GM12878 (cell line): ENCODE measurements around the gene LDLRAD4. TPM values are rescaled to one million over a fixed set of nuclear protein-coding genes. Genes with fewer than 3 reads are reported as not detected.

Experiments used
- ATAC-seq: fragments of 200-7000 bp; cut with Tn5 transposase; 3 replicates; pipeline ENCODE4 v1.9.1; 2020; ENCODE audit warnings: mild to moderate bottlenecking, moderate library complexity
- BruUV-seq: library from RNA; stranded (reverse); fragments of 400-500 nt; replicated peaks from 2 replicates; lab custom pipeline; 2021; lab: Mats Ljungman, UMichigan
- CTCF ChIA-PET: fragments of 300-600 bp; sonication (Branson Sonifier 250); formaldehyde crosslinking; extraction: SDS; loops from one replicate; lab custom pipeline; 2021; ENCODE audit warnings: inconsistent platforms; lab: Yijun Ruan, JAX
- POLR2A ChIA-PET: fragments of 350-600 bp; formaldehyde crosslinking; extraction: SDS; loops from one replicate; lab custom pipeline; 2021; ENCODE audit warnings: inconsistent platforms; lab: Charles Lee
- RAD21 ChIA-PET: fragments of 300-600 bp; sonication (Branson Sonifier 250); formaldehyde crosslinking; loops from one replicate; lab custom pipeline; 2023; ENCODE audit warnings: antibody characterized with exemption; ENCODE audit not compliant: unreplicated experiment; lab: Charles Lee
- SMC1A ChIA-PET: fragments of 300-600 bp; sonication (Branson Sonifier 250); formaldehyde crosslinking; loops from one replicate; lab custom pipeline; 2023; ENCODE audit not compliant: unreplicated experiment, uncharacterized antibody; lab: Charles Lee
- DNase-seq: peaks from one replicate; pipeline ENCODE4 v3.0.0-alpha.2; 2011; ENCODE audit warnings: low read depth, low spot score
- FAIRE-seq: peaks from 3 replicates; lab custom pipeline; 2011; peaks lifted over from hg19 to GRCh38; lab: Jason Lieb, UNC
- H2AFZ ChIP-seq: 2 replicates; pipeline ENCODE4 v1.6.0; 2011; ENCODE audit warnings: low read depth, low read length, control low read depth; ENCODE audit not compliant: control insufficient read depth
- H3K27ac ChIP-seq: 2 replicates; pipeline ENCODE4 v1.5.1; 2011; ENCODE audit warnings: control low read depth; ENCODE audit not compliant: control insufficient read depth, insufficient read depth
- H3K27me3 ChIP-seq, 2 experiments: replicated peaks in 1 of 2; 2 replicates each; pipeline versions ENCODE4 v1.6.0 to v1.6.1; 2011; ENCODE audit warnings: low read length in 1 of 2; ENCODE audit not compliant: control insufficient read depth in 2 of 2, insufficient read depth in 2 of 2
- H3K36me3 ChIP-seq, 2 experiments: 2 replicates each; pipeline ENCODE4 v1.5.1; 2011; ENCODE audit warnings: low read length in 1 of 2; ENCODE audit not compliant: control insufficient read depth in 2 of 2, insufficient read depth in 2 of 2
- H3K4me1 ChIP-seq: 2 replicates; pipeline ENCODE4 v1.6.1; 2011; ENCODE audit warnings: mild to moderate bottlenecking, low read length, moderate library complexity, mixed read lengths; ENCODE audit not compliant: control insufficient read depth, insufficient read depth
- H3K4me2 ChIP-seq: 2 replicates; pipeline ENCODE4 v1.6.0; 2011; ENCODE audit warnings: control low read depth; ENCODE audit not compliant: control insufficient read depth, insufficient read depth
- H3K4me3 ChIP-seq: fragments of 200-600 bp; sonication (generic); 2 replicates; pipeline ENCODE4 v1.5.1; 2016
- H3K79me2 ChIP-seq: 2 replicates; pipeline ENCODE4 v1.6.0; 2011; ENCODE audit warnings: low read length; ENCODE audit not compliant: control insufficient read depth, insufficient read depth
- H3K9ac ChIP-seq: 2 replicates; pipeline ENCODE4 v1.8.0; 2011; ENCODE audit warnings: low read length, control low read depth, mixed read lengths; ENCODE audit not compliant: control insufficient read depth, insufficient read depth
- H3K9me3 ChIP-seq: replicated peaks from 3 replicates; pipeline ENCODE4 v1.5.1; 2011; ENCODE audit warnings: mild to moderate bottlenecking, low read length; ENCODE audit not compliant: control insufficient read depth, insufficient read depth
- H4K20me1 ChIP-seq: 2 replicates; pipeline ENCODE4 v1.6.0; 2011; ENCODE audit not compliant: control insufficient read depth, insufficient read depth
- BCL11A ChIP-seq: IDR thresholded peaks from 2 replicates; pipeline ENCODE4 v1.6.1; 2011; ENCODE audit warnings: low read depth, low read length
- BHLHE40 ChIP-seq, 2 experiments: fragments of 450-650 bp in 1 of 2; IDR thresholded peaks; 2 replicates each; pipeline ENCODE4 v1.6.1; 2011 to 2017; ENCODE audit warnings: low read depth in 2 of 2, borderline replicate concordance in 1 of 2, improper control_type of control experiment in 1 of 2, low read length in 1 of 2, mild to moderate bottlenecking in 1 of 2
- BMI1 ChIP-seq: fragments of 450-650 bp; IDR thresholded peaks from 2 replicates; pipeline ENCODE4 v1.6.1; 2016; ENCODE audit warnings: mild to moderate bottlenecking, moderate library complexity, borderline replicate concordance
- CEBPZ ChIP-seq: fragments of 150-350 bp; IDR thresholded peaks from 2 replicates; pipeline ENCODE4 v1.6.1; 2016; ENCODE audit warnings: low read depth, low read length
- E2F8 ChIP-seq: fragments of 450-650 bp; IDR thresholded peaks from 2 replicates; pipeline ENCODE4 v1.6.1; 2018; ENCODE audit warnings: mild to moderate bottlenecking, low read depth, moderate library complexity; ENCODE audit not compliant: partially characterized antibody
- EGR1 ChIP-seq, 2 experiments: IDR thresholded peaks; 1 replicate in 1 of 2; 2 replicates in 1 of 2; pipeline ENCODE4 v1.6.1; 2011 to 2012; ENCODE audit warnings: low read depth in 2 of 2, low read length in 2 of 2, borderline replicate concordance in 1 of 2, mild to moderate bottlenecking in 1 of 2, moderate library complexity in 1 of 2
- IKZF1 ChIP-seq: fragments of 450-650 bp; conservative IDR thresholded peaks from 2 replicates; pipeline ENCODE4 v1.6.1; 2017; ENCODE audit warnings: antibody characterized with exemption, mild to moderate bottlenecking
- JUND ChIP-seq: IDR thresholded peaks from 2 replicates; pipeline ENCODE4 v1.6.1; 2012; ENCODE audit warnings: low read depth, mild to moderate bottlenecking, low read length, improper control_type of control experiment, moderate library complexity
- MTA2 ChIP-seq: fragments of 450-650 bp; IDR thresholded peaks from 2 replicates; pipeline ENCODE4 v1.6.1; 2016; ENCODE audit warnings: low read depth, mild to moderate bottlenecking, moderate library complexity
- NFYA ChIP-seq: IDR thresholded peaks from 2 replicates; pipeline ENCODE4 v1.6.1; 2011; ENCODE audit warnings: low read depth, mild to moderate bottlenecking, low read length, improper control_type of control experiment, borderline replicate concordance
- NR2C2 ChIP-seq: IDR thresholded peaks from 2 replicates; pipeline ENCODE4 v1.6.1; 2011; ENCODE audit warnings: borderline replicate concordance, low read depth; ENCODE audit not compliant: control insufficient read depth, insufficient read length
- POLR2AphosphoS2 ChIP-seq: IDR thresholded peaks from 2 replicates; pipeline ENCODE4 v1.6.1; 2011; ENCODE audit warnings: low read depth, mild to moderate bottlenecking, low read length, improper control_type of control experiment, moderate library complexity
- SMAD1 ChIP-seq: fragments of 450-650 bp; IDR thresholded peaks from 2 replicates; pipeline ENCODE4 v1.6.1; 2018; ENCODE audit warnings: mild to moderate bottlenecking, low read depth; ENCODE audit not compliant: partially characterized antibody
- SMAD5 ChIP-seq: IDR thresholded peaks from 2 replicates; pipeline ENCODE4 v1.6.1; 2016; ENCODE audit warnings: antibody characterized with exemption, low read depth
- SUPT20H ChIP-seq: IDR thresholded peaks from 2 replicates; pipeline ENCODE4 v1.6.1; 2011; ENCODE audit warnings: low read depth, mild to moderate bottlenecking, low read length, moderate library complexity, borderline replicate concordance; ENCODE audit not compliant: control insufficient read depth
- ZNF274 ChIP-seq: IDR thresholded peaks from one replicate; pipeline ENCODE4 v1.8.0; 2011; ENCODE audit not compliant: insufficient read length, insufficient read depth
- WGBS: methylation state at CpG from one replicate; pipeline ENCODE4 v1.1.6; 2016; ENCODE audit warnings: low lambda C conversion rate; ENCODE audit not compliant: insufficient replicate concordance, insufficient coverage; ENCODE audit errors: missing lambda C conversion rate; 5-methylcytosine and 5-hydroxymethylcytosine counted together
- in situ Hi-C: fragments of 300-500 bp; cut with MboI; formaldehyde crosslinking; loops from 9 replicates; pipeline ENCODE4 v1.14.3; 2018; ENCODE audit warnings: mixed read lengths
- intact Hi-C: fragments of 100-400 bp; cut with micrococcal nuclease; formaldehyde crosslinking; loops from one replicate; pipeline ENCODE4 v1.14.2; 2022; ENCODE audit not compliant: unreplicated experiment
- polyA plus RNA-seq, 11 experiments: library from polyadenylated mRNA; depleted of rRNA in 4 of 11; unstranded in 6 of 11; stranded (reverse) in 5 of 11; fragments of >200 nt; fragmentation: Nextera tagmentation in 4 of 11; fragmentation: Illumina TruSeq in 1 of 11; extraction: Ambion mirVana in 4 of 11; extraction: Trizol in 1 of 11; gene quantifications; 1 replicate in 1 of 11; 2 replicates in 10 of 11; pipeline versions ENCODE4 v1.2.1 to v1.2.3, GENCODE V29; 2011 to 2016; ENCODE audit warnings: inconsistent platforms in 2 of 11, missing spikeins in 2 of 11, low read depth in 1 of 11
- total RNA-seq, 4 experiments: library from RNA; depleted of rRNA in 3 of 4; stranded (reverse); fragments of >200 nt in 3 of 4; fragmentation: Illumina TruSeq in 1 of 4; extraction: Trizol in 1 of 4; gene quantifications; 2 replicates each; pipeline versions ENCODE4 v1.2.1 to v1.2.3, GENCODE V29; 2013 to 2021

The LDLRAD4 gene
- total and polyA plus RNA-seq, 10 of the 15 experiments (the other 5 are each of a cell fraction or from before 2014, with no cell fraction given) = 2.7 to 16.8 (median 11.2) TPM

- Histone ChIP-seq H3K9me3 (peaks cover 3% of the 10 kb centered on the region; the same call in 1 of the 3 replicates), H3K9ac (no peak overlapping the region), H3K79me2 (no peaks in the 10 kb centered on the region), H3K27me3 (no peaks in the 10 kb centered on the region; a peak in 2 of 4 replicates), H3K27ac (no peak overlapping the region), H2AFZ (no peak overlapping the region), H3K4me1 (no peaks in the 10 kb centered on the region)
- ChIA-PET SMC1A (no interaction called here), CTCF (no interaction called here)
- ATAC-seq = no peak
- intact Hi-C loops = loop anchor here (10.0 kb wide), 1 partner anchor 167 kb away; no protein-coding TSS in a partner anchor
- in situ Hi-C loops = no loop called here
- TF ChIP-seq POLR2AphosphoS2 (no peak), IKZF1 (no peak), EGR1 (IDR thresholded peaks at IDR 0.05; ENCODE audit: borderline replicate concordance in 1 of 2, low read depth in 2 of 2, low read length in 2 of 2) (no peak), NR2C2 (no peak), NFYA (no peak), SUPT20H (no peak), CEBPZ (no peak), E2F8 (no peak), SMAD5 (no peak), BMI1 (no peak), BHLHE40 (IDR thresholded peaks at IDR 0.05; ENCODE audit: borderline replicate concordance in 1 of 2, low read depth in 2 of 2, low read length in 1 of 2) (no peak), SMAD1 (no peak), BCL11A (no peak), JUND (no peak), MTA2 (no peak), ZNF274 (no peak)
- TF ChIP-seq, all 136 proteins: peak for 0
- Histone ChIP-seq H3K4me3 (no peak overlapping the region), H4K20me1 (no peaks in the 10 kb centered on the region; the same call in 1 of the 2 replicates), H3K4me2 (no peak overlapping the region), H3K36me3 (no peaks in the 10 kb centered on the region)
- BruUV-seq = no TSS peak
- WGBS = 21% methylated on average over 1 of the region's 1 CpG
- DNase-seq (no peak), FAIRE-seq (no peak)
- ChIA-PET RAD21 (no interaction called here), POLR2A (no interaction called here)
Measured at GRCh38 chr18:13412017-13412416, 193.5 kb downstream of the LDLRAD4 start.
